OCI-M2 (cell line): ENCODE results near the gene CLSTN1.
"Not testable (repeated sequence)": the region's sequence is repeated elsewhere in the genome, so short reads cannot be mapped to it uniquely, and the experiment has no call there.

ENCODE experiments used
- DNase-seq: peaks from one replicate; lab custom pipeline; 2025; ENCODE audit not compliant: unreplicated experiment; lab: John Stamatoyannopoulos, UW

The CLSTN1 gene

DNA sequence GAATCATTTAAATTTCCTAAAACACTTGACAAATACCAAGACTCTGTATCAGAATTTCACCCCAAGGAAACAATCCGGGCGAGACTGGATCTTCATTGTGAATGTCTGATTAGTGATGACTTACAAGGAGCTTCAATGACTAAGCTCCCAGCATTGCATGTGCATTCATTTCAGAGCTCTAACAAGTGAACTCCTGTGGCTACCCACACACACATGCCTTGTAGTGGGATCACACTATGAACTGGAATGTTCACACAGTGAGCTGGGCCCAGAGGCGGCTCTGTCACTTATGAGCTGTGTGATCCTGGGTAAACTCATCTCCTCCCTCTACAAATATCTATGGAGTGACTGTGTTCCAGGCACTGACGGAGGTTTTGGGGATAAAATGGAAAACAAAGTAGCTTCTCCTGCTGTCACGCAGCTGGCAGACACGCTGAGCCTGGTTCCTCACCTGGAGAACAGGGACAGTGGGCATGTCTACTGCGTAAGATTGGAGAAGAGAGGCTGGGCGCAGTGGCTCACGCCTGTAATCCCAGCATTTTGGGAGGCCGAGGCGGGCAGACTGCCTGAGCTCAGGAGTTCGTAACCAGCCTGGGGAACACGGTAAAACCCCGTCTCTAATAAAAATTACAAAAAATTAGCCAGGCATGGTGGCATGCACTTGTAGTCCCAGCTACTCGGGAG lies 56.9 kb downstream of the CLSTN1 start:
- DNase-seq: no peak

DNA sequence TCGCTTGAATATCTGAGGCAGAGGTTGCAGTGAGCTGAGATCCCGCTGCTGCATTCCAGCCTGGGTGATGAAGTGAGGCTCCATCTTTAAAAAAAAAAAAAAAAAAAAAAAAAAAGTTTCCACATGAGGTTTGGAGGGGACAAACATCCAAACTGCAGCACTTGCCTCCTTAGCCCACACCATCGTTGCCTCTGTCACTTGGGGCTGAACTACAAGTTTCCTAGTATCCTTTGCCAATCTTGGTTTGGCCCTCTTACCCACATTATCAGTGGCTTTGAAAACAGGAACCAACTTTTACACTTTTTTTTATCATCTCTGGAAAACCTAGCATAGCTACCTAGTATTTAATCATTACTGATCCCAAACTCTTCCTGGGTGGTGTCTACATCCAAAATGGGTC lies 59.2 kb downstream of the CLSTN1 start:
- DNase-seq: no peak

- DNase-seq: no peak
Observed at GRCh38 chr1:9763914-9764313, 59.9 kb downstream of the CLSTN1 start.

- DNase-seq: not testable (repeated sequence)
Observed at GRCh38 chr1:9762446-9762845, 61.3 kb downstream of the CLSTN1 start.

DNA sequence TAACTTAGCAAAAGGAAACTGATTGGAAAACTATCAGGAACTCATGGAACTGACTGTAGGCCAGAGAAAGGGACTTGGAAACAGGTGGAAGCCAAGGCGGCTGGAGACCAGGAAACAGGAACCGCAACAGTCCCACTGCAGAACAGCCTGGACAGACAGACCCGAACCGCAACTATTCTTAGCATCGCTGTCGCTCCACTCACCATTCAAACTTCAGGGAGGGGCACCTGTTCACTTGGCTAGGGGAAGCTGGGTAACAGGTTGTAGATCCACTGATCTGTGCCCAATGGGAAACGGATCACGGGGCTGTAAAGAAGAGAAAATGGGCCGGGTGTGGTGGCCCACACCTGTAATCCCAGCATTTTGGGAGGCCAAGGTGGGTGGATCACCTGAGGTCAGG lies 61.9 kb downstream of the CLSTN1 start:
- no peak for DNase-seq

DNA sequence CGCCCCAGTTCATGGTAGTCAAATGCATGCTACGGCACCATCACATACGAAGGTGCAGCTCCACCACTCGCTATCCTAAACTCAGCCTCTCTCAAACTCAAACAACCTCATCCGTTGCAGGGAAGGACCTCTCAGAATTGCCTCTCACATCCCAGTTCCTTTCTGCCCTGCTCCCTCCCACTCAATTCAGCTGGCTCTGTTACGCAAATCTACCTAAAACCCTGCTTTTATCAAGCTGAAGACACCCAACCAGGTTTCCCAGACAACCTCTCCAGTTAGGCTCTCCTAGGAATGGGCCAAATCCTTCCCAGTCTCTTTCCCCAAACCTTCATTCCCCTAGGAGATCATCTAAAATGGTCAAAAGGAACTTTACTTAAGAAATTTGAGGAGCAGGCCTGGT lies 62.9 kb downstream of the CLSTN1 start:
- DNase-seq: no peak

- DNase-seq: no peak
Observed at GRCh38 chr1:9759939-9760338, 63.8 kb downstream of the CLSTN1 start.

DNA sequence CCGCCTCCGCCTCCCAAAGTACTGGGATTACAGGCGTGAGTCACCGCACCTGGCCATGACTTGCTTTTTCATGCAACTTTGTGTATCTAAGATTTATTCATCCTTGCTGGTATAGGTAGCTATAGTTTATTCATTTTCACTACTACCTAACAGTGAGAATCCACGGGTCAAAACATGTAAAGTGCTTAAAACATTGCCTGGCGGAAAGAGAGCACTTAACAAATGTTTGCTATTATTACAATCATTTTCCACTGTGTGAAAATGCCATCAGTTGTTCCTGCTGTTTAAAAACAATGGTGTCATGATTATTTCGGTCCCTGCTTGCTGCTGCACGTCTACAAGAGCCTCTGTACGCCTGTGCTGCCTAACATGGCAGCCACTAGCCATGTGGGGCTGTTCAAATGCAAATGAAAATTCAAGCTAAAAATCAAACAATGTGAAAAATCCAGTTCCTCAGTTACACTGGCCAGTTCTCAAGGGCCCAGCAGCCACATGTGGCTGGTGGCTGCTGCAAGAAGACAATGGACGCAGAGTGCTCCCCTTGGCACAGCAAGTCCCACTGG lies 65.1 kb downstream of the CLSTN1 start:
- no peak for DNase-seq

GRCh38 chr1:9755441-9755995 lies 68.2 kb downstream of the CLSTN1 start:
- DNase-seq: no peak

GRCh38 chr1:9753121-9753531 lies 70.6 kb downstream of the CLSTN1 start:
- no peak for DNase-seq

GRCh38 chr1:9751971-9752370 lies 71.8 kb downstream of the CLSTN1 start:
- no peak for DNase-seq

- DNase-seq: no peak
Observed at GRCh38 chr1:9749361-9749760, 74.4 kb downstream of the CLSTN1 start.

GRCh38 chr1:9748391-9748790 lies 75.4 kb downstream of the CLSTN1 start:
- DNase-seq: not testable (repeated sequence)

GRCh38 chr1:9746651-9747050 lies 77.1 kb downstream of the CLSTN1 start:
- no peak for DNase-seq

DNA sequence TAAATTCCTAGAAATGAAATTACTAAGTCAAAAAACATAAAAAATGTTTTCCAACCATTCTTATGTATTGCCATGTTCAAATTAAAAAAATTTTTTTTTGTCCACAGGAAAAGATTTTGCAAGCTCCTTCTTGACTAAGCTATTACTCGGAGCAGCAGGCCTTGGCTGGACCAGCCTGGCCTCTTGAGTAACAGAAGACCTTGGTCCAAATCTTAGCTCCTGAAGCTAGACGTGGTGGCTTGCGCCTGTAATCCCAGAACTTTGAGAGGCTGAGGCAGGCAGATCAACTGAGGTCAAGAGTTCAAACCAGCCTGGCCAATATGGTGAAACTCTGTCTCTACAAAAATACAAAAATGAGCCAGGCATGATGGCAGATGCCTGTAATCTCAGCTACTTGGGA lies 77.6 kb downstream of the CLSTN1 start:
- no peak for DNase-seq

DNA sequence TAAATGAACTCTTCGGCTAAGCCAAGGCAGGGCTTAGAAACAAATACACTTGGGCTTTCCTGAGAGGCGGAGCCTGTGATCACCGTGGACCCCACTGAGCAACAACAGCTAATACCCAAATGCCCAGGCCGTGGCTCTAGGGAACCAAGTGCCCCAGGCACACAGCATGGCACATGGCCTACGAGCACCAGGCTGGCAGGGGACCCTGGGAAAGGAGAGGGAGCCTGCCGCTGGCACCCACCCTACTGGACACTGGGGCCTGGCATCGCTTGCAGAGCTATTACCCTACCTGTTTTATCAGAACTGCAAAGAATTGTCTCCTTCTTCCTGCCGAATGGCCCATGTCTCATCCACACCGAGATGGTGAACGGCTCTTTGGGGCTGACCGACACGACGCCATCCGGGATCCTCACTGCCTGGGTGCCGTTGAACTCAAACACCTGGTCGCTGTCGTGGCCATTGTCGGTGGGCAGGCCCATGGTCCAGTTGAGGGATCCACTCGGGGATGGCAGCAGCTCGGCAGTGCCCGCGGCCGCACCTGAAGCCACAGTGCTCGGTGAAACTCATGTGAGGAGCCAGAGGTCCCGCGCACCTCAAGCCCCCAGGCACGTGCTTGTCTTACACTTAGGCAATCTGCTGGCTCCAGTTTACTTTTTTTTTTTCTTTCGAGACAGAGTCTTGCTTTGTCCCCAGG lies 79.5 kb downstream of the CLSTN1 start:
- DNase-seq: no peak

DNA sequence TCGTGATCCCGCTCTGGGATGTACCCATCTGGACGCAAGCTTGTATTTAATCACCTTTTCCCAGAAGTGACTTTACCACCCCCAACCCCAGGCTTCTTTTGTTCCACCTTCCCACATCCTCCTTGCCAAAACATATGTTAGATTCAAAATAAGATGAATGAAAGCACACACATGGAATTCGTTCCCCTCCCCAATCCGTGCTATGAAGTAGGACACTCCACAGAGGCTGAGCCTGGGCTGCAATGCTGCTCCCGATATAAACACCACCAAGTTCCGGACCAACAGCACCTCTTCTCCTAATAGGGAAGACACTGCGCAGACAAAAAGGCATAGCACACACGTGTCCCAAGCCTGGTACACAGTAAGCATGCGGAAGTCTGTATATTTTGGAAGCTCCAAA lies 86.1 kb downstream of the CLSTN1 start:
- DNase-seq: no peak

GRCh38 chr1:9737057-9737456 lies 86.7 kb downstream of the CLSTN1 start:
- no peak for DNase-seq

DNA sequence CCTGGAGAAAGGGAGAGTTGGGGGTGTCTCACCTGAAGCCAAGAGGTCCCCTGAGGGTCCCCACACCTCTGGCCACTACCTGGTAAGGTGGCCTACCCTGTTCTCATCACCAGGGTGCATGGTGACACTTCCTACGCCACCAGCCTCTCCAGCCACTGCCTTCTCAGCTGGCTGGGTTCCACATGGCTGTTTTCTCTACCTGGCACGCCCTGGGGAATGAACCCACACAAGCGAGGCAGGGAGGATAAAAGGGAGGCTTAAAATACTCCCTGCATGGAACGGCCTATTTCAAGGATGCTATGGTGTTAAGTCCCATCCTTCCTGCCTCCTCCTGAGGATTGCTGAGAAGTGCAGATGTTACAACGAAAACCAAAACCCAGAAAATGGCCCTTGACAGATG lies 87.5 kb downstream of the CLSTN1 start:
- no peak for DNase-seq

DNA sequence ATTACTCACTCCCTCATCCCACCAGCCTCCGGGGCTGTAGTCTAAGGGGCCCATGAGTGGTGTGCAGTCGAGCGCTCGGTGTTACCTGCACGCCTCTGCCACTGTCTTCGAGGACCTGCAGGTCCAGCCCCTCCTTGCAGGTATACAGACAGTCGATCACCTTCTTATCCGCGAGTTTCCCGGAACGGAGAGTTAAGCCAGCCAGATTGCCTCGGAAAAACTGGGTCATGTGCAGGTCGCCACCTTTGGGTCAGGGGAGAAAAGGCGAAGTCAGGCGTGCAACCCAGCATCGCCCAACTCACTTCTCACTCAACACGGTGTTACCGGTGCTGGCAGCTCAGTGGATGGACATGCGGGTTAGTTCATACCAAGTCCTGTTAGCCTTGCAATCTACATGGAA lies 88.0 kb downstream of the CLSTN1 start:
- no peak for DNase-seq

GRCh38 chr1:9733160-9733789 lies 90.5 kb downstream of the CLSTN1 start:
- no peak for DNase-seq
